K562 (cell line): Measurements from ENCODE around the gene HPCAL1. TPM values are rescaled to one million over a fixed set of nuclear protein-coding genes. Genes with fewer than 3 reads are reported as not detected.

Experiments used
- BRD4 ChIP-seq: fragments of 200-600 bp; sonication (generic); IDR thresholded peaks from 2 replicates; pipeline ENCODE4 v1.6.1; 2017; ENCODE audit warnings: inconsistent platforms
- CBFB ChIP-seq: sonication (generic); formaldehyde crosslinking; IDR thresholded peaks from 2 replicates; pipeline ENCODE4 v1.4.0; 2020; ENCODE audit warnings: mild to moderate bottlenecking, missing genetic modification reagents
- CXXC5 ChIP-seq: fragments of 250-450 bp; sonication (Bioruptor Pico); IDR thresholded peaks from 2 replicates; pipeline ENCODE4 v1.8.0; 2022; ENCODE audit warnings: inconsistent platforms, mild to moderate bottlenecking, moderate library complexity
- ELF1 ChIP-seq: fragments of 200-800 bp; sonication (Bioruptor generic); IDR thresholded peaks from 2 replicates; pipeline ENCODE4 v1.6.1; 2016; ENCODE audit warnings: missing genetic modification characterization, missing compliant biosample characterization
- ETV5 ChIP-seq: sonication (generic); formaldehyde crosslinking; IDR thresholded peaks from 2 replicates; pipeline ENCODE4 v1.4.0; 2020; ENCODE audit warnings: low read depth, mild to moderate bottlenecking, missing genetic modification reagents
- GTF2E2 ChIP-seq: fragments of 200-800 bp; sonication (Bioruptor generic); IDR thresholded peaks from 2 replicates; pipeline ENCODE4 v1.6.1; 2016; ENCODE audit warnings: missing genetic modification characterization, missing compliant biosample characterization
- HMG20B ChIP-seq: fragments of 250-450 bp; sonication (Bioruptor Pico); IDR thresholded peaks from 2 replicates; pipeline ENCODE4 v1.5.0; 2021; ENCODE audit warnings: mild to moderate bottlenecking
- JUNB ChIP-seq: fragments of 450-650 bp; formaldehyde crosslinking; conservative IDR thresholded peaks from 2 replicates; pipeline ENCODE4 v1.4.0; 2020; ENCODE audit warnings: mild to moderate bottlenecking
- NRF1 ChIP-seq, 2 experiments: fragments of 450-650 bp; IDR thresholded peaks in 1 of 2; conservative IDR thresholded peaks in 1 of 2; 2 replicates each; pipeline ENCODE4 v1.6.1; 2014; ENCODE audit warnings: mild to moderate bottlenecking in 2 of 2
- PRDM10 ChIP-seq: fragments of 450-650 bp; IDR thresholded peaks from 2 replicates; pipeline ENCODE4 v1.6.1; 2018; ENCODE audit not compliant: partially characterized antibody
- RBFOX2 ChIP-seq: fragments of 200-400 bp; formaldehyde crosslinking; IDR thresholded peaks from 2 replicates; pipeline ENCODE4 v1.6.1; 2017; ENCODE audit warnings: low read depth, mild to moderate bottlenecking, low read length, moderate library complexity
- SMAD4 ChIP-seq: fragments of 250-450 bp; sonication (Bioruptor Pico); conservative IDR thresholded peaks from 2 replicates; pipeline ENCODE4 v1.8.0; 2021; ENCODE audit warnings: inconsistent platforms, mild to moderate bottlenecking, moderate library complexity
- TAF7 ChIP-seq: fragments of 450-650 bp; IDR thresholded peaks from 2 replicates; pipeline ENCODE4 v1.6.1; 2016; ENCODE audit warnings: missing genetic modification characterization, missing compliant biosample characterization
- TEAD1 ChIP-seq, 2 experiments: fragments of 450-650 bp in 1 of 2; sonication (generic) in 1 of 2; formaldehyde crosslinking; IDR thresholded peaks; 2 replicates each; pipeline versions ENCODE4 v1.4.0 to v1.8.0; 2020 to 2022; ENCODE audit warnings: mild to moderate bottlenecking in 2 of 2, missing genetic modification reagents in 1 of 2
- THRB ChIP-seq: fragments of 450-650 bp; formaldehyde crosslinking; conservative IDR thresholded peaks from 2 replicates; pipeline ENCODE4 v1.4.0; 2022; ENCODE audit warnings: mild to moderate bottlenecking, missing genetic modification characterization
- TRIM25 ChIP-seq: fragments of 450-650 bp; IDR thresholded peaks from 2 replicates; pipeline ENCODE4 v1.7.0; 2016; ENCODE audit warnings: borderline replicate concordance
- U2AF2 ChIP-seq: fragments of 200-400 bp; formaldehyde crosslinking; optimal IDR thresholded peaks from 2 replicates; pipeline ENCODE3; 2017; ENCODE audit warnings: low read depth, mild to moderate bottlenecking, low read length
- ZNF197 ChIP-seq: fragments of 200-800 bp; sonication (Bioruptor generic); IDR thresholded peaks from 2 replicates; pipeline ENCODE4 v1.6.1; 2016; ENCODE audit warnings: low read depth, missing genetic modification characterization, missing compliant biosample characterization
- ZNF282 ChIP-seq: sonication (generic); formaldehyde crosslinking; IDR thresholded peaks from 2 replicates; pipeline ENCODE4 v1.8.1; 2023; ENCODE audit warnings: missing genetic modification reagents
- ZNF696 ChIP-seq: fragments of 250-450 bp; sonication (Bioruptor Pico); conservative IDR thresholded peaks from 2 replicates; pipeline ENCODE4 v1.4.0; 2020; ENCODE audit warnings: mild to moderate bottlenecking, moderate library complexity
- ZNF717 ChIP-seq: fragments of 250-450 bp; sonication (Bioruptor Pico); IDR thresholded peaks from 2 replicates; pipeline ENCODE4 v1.5.0; 2021
- polyA plus RNA-seq, 8 experiments: library from polyadenylated mRNA; depleted of rRNA in 4 of 8; stranded (reverse) in 5 of 8; unstranded in 3 of 8; fragments of >200 nt; fragmentation: Nextera tagmentation in 2 of 8; fragmentation: Illumina TruSeq in 1 of 8; extraction: Ambion mirVana in 2 of 8; extraction: Trizol in 1 of 8; gene quantifications; 2 replicates each; pipeline versions ENCODE4 v1.2.1 to v1.2.3, GENCODE V29; 2011 to 2014; ENCODE audit warnings: inconsistent platforms in 1 of 8, missing spikeins in 1 of 8
- total RNA-seq, 7 experiments: library from RNA; depleted of rRNA in 6 of 7; stranded (reverse); fragments of >200 nt in 6 of 7; fragmentation: Illumina TruSeq in 2 of 7; extraction: Trizol in 2 of 7; gene quantifications; 2 replicates each; pipeline versions ENCODE4 v1.2.1 to v1.2.3, GENCODE V29; 2011 to 2021; ENCODE audit warnings: low replicate concordance in 1 of 7

HPCAL1 gene
- total and polyA plus RNA-seq, 9 of the 15 experiments (the other 6 are each of a cell fraction or from before 2014, with no cell fraction given): 2.7 to 65.5 (median 23.9) TPM

- peak in 1 of 2 experiments; percentile 6; a peak in 1 of 4 replicates for TF ChIP-seq TEAD1 (CRISPR knock-in tag; IDR thresholded peaks at IDR 0.05)
- 0 out of 2 replicates have a peak, but pooled peaks have one; percentile 45 for TF ChIP-seq TAF7
- peak; percentile 7; the same call in 1 of the 2 replicates for TF ChIP-seq RBFOX2
- TF ChIP-seq NRF1 (conservative IDR thresholded peaks at IDR 0.05 in 1 of 2, IDR thresholded peaks at IDR 0.05 in 1 of 2): 0 out of 4 replicates have a peak, but pooled peaks of 1 of the 2 experiments have one; percentile 9
- no peak for TF ChIP-seq TRIM25
- TF ChIP-seq JUNB (CRISPR knock-in tag): no peak
- peak; percentile 59; the same call in 1 of the 2 replicates for TF ChIP-seq GTF2E2
- peak; percentile 17 for TF ChIP-seq PRDM10
- TF ChIP-seq BRD4: 0 out of 2 replicates have a peak, but pooled peaks have one; percentile 14
- no peak for TF ChIP-seq ZNF696 (CRISPR knock-in tag)
- TF ChIP-seq ELF1 (tag): peak; percentile 61; the same call in 1 of the 2 replicates
- TF ChIP-seq ZNF282: no peak
- TF ChIP-seq HMG20B (CRISPR knock-in tag): 0 out of 2 replicates have a peak, but pooled peaks have one; percentile 53
- peak; percentile 5; the same call in 1 of the 2 replicates for TF ChIP-seq CXXC5
- TF ChIP-seq ETV5 (CRISPR knock-in tag): peak; percentile 9; the same call in 1 of the 2 replicates
- peak; percentile 12; the same call in 1 of the 2 replicates for TF ChIP-seq ZNF197 (CRISPR knock-in tag)
- no peak for TF ChIP-seq U2AF2
- TF ChIP-seq SMAD4: 0 out of 2 replicates have a peak, but pooled peaks have one; percentile 73
- TF ChIP-seq ZNF717 (CRISPR knock-in tag): 0 out of 2 replicates have a peak, but pooled peaks have one; percentile 11
- no peak for TF ChIP-seq CBFB
- no peak for TF ChIP-seq THRB (CRISPR knock-in tag)
Observed at GRCh38 chr2:10278763-10279471, 23.8 kb upstream of the HPCAL1 start (continued).
